Type B pancreatic cell (in vitro differentiated cells): ENCODE data around the gene TOMM34. TPM values are rescaled to one million over a fixed set of nuclear protein-coding genes. Genes with fewer than 3 reads are reported as not detected.

Source experiments
- DNase-seq: peaks from one replicate; pipeline ENCODE4 v3.0.0; 2021; ENCODE audit warnings: mixed read lengths; ENCODE audit not compliant: unreplicated experiment; ENCODE audit errors: extremely low spot score
- H3K27ac Mint-ChIP-seq: 2 replicates; pipeline ENCODE4 v1.8.0; 2021; ENCODE audit warnings: mild to moderate bottlenecking, mixed read lengths
- H3K27me3 Mint-ChIP-seq: 2 replicates; pipeline ENCODE4 v1.8.0; 2021; ENCODE audit warnings: mixed read lengths
- H3K36me3 Mint-ChIP-seq: 2 replicates; pipeline ENCODE4 v1.8.0; 2021; ENCODE audit warnings: mixed read lengths
- H3K4me1 Mint-ChIP-seq: one replicate; pipeline ENCODE4 v1.8.0; 2021; ENCODE audit warnings: mixed read lengths; ENCODE audit not compliant: unreplicated experiment
- H3K4me3 Mint-ChIP-seq: 2 replicates; pipeline ENCODE4 v1.8.0; 2021; ENCODE audit warnings: mild to moderate bottlenecking, mixed read lengths
- H3K9me3 Mint-ChIP-seq: 2 replicates; pipeline ENCODE4 v1.8.0; 2021; ENCODE audit warnings: mixed read lengths
- total RNA-seq: library from RNA; stranded (reverse); gene quantifications from 2 replicates; pipeline ENCODE4 v1.2.1, GENCODE V29; 2021; ENCODE audit warnings: low replicate concordance
- TF ChIP-seq, protein P1 (sequence below): fragments of 200-600 bp; sonication (generic); conservative IDR thresholded peaks from 2 replicates; pipeline ENCODE4 v1.5.0; 2021; ENCODE audit warnings: antibody characterized with exemption, mild to moderate bottlenecking

TOMM34 gene
- total RNA-seq, 1 donor from 2014 or later, result 42.8 TPM

DNA sequence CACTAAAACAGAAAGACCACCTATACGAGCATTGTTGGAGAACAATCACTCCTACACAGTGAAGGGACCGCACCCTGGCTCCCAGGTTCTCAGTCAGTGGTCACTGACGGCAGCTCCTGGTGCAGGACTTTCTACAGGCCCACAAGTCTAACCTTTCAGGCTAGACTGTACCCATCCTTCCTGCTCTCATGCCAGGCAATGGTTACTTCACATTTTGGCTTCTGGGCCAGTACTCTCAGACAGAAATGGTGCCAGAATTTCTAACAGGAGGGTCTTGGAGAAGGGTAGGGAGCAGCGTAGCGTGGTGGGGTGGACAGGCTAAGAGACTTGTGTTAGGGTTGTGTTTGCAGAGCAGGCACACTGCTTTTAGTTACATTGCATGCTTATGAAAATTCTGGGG, 12.1 kb downstream of the TOMM34 start:
- peaks cover 9% of the 10 kb centered on the region for H3K4me1 Mint-ChIP-seq
- TF ChIP-seq, protein P1, sequence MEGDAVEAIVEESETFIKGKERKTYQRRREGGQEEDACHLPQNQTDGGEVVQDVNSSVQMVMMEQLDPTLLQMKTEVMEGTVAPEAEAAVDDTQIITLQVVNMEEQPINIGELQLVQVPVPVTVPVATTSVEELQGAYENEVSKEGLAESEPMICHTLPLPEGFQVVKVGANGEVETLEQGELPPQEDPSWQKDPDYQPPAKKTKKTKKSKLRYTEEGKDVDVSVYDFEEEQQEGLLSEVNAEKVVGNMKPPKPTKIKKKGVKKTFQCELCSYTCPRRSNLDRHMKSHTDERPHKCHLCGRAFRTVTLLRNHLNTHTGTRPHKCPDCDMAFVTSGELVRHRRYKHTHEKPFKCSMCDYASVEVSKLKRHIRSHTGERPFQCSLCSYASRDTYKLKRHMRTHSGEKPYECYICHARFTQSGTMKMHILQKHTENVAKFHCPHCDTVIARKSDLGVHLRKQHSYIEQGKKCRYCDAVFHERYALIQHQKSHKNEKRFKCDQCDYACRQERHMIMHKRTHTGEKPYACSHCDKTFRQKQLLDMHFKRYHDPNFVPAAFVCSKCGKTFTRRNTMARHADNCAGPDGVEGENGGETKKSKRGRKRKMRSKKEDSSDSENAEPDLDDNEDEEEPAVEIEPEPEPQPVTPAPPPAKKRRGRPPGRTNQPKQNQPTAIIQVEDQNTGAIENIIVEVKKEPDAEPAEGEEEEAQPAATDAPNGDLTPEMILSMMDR, result no peak
- H3K9me3 Mint-ChIP-seq, result no peaks in the 10 kb centered on the region
- no peak overlapping the region for H3K27ac Mint-ChIP-seq
- H3K27me3 Mint-ChIP-seq, result no peaks in the 10 kb centered on the region
- H3K36me3 Mint-ChIP-seq, result peaks cover 33% of the 10 kb centered on the region
- DNase-seq, result no peak
- no peak overlapping the region for H3K4me3 Mint-ChIP-seq

DNA sequence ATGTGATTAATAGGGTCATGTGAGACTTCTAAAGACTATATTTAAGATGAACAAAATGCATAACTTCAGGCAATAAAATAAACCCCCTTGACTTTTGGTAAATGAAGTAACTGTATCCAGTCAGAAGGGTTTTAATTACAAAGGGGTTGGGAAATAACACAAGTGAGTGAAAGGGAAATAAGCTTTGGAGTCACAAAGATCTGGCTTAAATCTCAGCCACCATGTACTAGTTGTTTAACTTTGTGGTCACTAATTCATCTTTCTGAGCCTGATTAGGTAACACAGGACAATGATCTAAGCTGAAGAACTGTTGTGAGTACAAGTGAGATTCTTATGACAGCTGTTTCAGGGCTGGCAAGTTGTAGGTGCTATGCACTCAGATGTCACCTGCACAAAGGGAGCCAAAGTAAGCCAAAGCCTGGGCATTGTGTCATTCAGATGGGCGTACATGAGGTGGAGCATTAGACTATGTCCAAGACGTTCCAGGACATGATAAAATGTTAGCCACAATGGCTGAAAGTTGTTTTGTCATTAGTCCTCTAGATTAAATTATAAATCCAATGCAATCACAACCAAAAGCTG, 13.8 kb downstream of the TOMM34 start:
- DNase-seq, result no peak
- Mint-ChIP-seq H3K36me3 (peaks cover 33% of the 10 kb centered on the region), H3K4me1 (no peaks in the 10 kb centered on the region), H3K4me3 (no peak overlapping the region), H3K9me3 (no peaks in the 10 kb centered on the region), H3K27ac (no peak overlapping the region), H3K27me3 (no peaks in the 10 kb centered on the region)
- TF ChIP-seq, protein P1, result no peak

GRCh38 chr20:44945261-44945660, 14.9 kb downstream of the TOMM34 start:
- H3K27ac Mint-ChIP-seq, result peak overlapping the region; percentile 12
- peaks cover 30% of the 10 kb centered on the region for H3K36me3 Mint-ChIP-seq
- H3K4me3 Mint-ChIP-seq, result no peak overlapping the region
- TF ChIP-seq, protein P1, result no peak
- H3K9me3 Mint-ChIP-seq, result no peaks in the 10 kb centered on the region
- no peak for DNase-seq
- H3K27me3 Mint-ChIP-seq, result no peaks in the 10 kb centered on the region
- H3K4me1 Mint-ChIP-seq, result no peaks in the 10 kb centered on the region

- Mint-ChIP-seq H3K9me3 (no peaks in the 10 kb centered on the region), H3K27ac (no peak overlapping the region), H3K4me1 (no peaks in the 10 kb centered on the region), H3K27me3 (no peaks in the 10 kb centered on the region), H3K4me3 (no peak overlapping the region), H3K36me3 (peaks cover 30% of the 10 kb centered on the region)
- TF ChIP-seq, protein P1, result no peak
- no peak for DNase-seq
Observed at GRCh38 chr20:44943828-44944227, 16.4 kb downstream of the TOMM34 start.

DNA sequence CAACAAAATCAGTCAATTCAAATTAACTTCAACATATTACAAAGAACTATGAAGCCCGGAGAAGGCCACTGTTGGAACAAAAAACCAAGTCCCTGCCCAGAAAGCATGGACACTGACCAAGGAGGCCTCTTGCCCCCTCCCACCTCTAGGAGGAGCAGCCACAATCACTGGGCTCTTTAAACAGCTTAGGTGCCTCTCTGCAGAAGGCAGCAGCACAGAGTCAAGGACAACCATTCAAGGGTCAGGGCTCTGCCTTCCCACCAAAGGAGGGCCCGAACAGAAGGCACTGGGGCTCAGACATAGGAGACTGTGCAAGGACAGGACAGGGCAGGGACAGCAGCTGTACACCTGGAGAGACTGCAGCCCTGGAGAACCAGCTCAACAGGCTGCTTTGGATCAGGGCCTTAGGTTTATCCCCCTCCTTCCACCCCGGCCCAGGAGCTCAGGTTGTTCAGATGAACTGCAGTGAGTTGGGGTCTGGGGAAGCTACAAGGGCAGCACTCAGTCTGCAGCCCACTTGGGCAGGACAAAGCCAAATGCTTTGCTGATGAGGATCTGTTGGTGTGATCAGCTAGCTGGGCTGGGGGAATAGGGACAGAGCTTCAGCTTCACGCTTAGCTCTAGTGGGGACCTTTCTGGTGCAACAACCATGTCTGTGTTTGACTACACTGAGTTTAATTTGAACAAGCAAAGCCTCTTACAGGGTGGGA, 17.8 kb downstream of the TOMM34 start:
- Mint-ChIP-seq H3K27ac (no peak overlapping the region), H3K27me3 (no peaks in the 10 kb centered on the region), H3K4me3 (no peak overlapping the region), H3K4me1 (no peaks in the 10 kb centered on the region), H3K9me3 (no peaks in the 10 kb centered on the region), H3K36me3 (peaks cover 34% of the 10 kb centered on the region)
- DNase-seq, result no peak
- TF ChIP-seq, protein P1, result no peak
